ENCODE measurements around the gene COL23A1. TPM values are rescaled to one million over a fixed set of nuclear protein-coding genes. Genes with fewer than 3 reads are reported as not detected.

The COL23A1 gene
- total RNA-seq, 4 donors from 2014 or later: 7.9 to 20.4 (median 12.0) TPM

DNA sequence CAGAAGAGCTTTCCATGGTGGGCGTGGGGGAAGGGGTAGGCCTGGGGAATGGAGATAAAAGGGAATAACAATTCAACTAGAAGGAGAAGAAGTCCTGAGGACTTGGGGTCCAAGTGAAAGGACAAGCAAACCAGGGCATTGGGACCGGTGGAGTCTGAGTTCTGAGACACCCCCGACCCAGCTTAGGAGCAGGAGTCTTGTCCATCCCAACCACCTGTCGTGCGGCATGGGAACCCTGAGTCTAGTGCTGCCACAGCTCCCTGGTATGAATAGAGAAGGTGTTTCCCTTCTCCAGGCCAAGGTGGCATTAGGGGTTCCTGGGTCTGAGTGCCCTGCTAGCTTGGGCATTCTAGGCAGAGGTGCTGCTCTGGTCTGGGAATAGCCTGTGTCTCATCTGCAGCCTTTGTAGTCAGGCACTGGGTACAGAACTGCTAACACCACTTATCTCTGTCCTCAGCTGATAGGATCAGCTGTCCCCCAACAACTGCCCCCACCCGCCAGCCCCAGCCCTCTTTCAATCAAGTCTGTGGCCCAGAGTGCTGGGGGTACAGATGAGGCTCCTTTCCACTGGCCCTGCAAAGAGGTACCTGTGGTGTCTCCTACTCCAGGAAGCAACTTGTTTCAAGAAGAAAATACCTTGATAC, 375.9 kb downstream of the COL23A1 start:
- peaks cover 0 to 6% (median 0%) of the 10 kb centered on the region in 4 donors for H3K4me1 ChIP-seq
- no peaks in the 10 kb centered on the region for H3K27me3 ChIP-seq
- H3K36me3 ChIP-seq: peaks cover 0 to 97% (median 25%) of the 10 kb centered on the region in 3 donors
- no peaks in the 10 kb centered on the region for H3K9me3 ChIP-seq
- no peak for DNase-seq (ENCODE audit: low spot score in 2 of 2)
- 87 to 93% methylated on average over 6 of the region's 6 CpGs for WGBS, 2 donors
- peak overlapping the region in 1 of 4 donors; percentile 31 for H3K27ac ChIP-seq
- TF ChIP-seq, protein P1, sequence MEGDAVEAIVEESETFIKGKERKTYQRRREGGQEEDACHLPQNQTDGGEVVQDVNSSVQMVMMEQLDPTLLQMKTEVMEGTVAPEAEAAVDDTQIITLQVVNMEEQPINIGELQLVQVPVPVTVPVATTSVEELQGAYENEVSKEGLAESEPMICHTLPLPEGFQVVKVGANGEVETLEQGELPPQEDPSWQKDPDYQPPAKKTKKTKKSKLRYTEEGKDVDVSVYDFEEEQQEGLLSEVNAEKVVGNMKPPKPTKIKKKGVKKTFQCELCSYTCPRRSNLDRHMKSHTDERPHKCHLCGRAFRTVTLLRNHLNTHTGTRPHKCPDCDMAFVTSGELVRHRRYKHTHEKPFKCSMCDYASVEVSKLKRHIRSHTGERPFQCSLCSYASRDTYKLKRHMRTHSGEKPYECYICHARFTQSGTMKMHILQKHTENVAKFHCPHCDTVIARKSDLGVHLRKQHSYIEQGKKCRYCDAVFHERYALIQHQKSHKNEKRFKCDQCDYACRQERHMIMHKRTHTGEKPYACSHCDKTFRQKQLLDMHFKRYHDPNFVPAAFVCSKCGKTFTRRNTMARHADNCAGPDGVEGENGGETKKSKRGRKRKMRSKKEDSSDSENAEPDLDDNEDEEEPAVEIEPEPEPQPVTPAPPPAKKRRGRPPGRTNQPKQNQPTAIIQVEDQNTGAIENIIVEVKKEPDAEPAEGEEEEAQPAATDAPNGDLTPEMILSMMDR (IDR thresholded peaks at IDR 0.05): no peak
- TF ChIP-seq EP300 (IDR thresholded peaks at IDR 0.05) (no peak), POLR2A (IDR thresholded peaks at IDR 0.05) (no peak)
- H3K4me3 ChIP-seq: no peak overlapping the region

DNA sequence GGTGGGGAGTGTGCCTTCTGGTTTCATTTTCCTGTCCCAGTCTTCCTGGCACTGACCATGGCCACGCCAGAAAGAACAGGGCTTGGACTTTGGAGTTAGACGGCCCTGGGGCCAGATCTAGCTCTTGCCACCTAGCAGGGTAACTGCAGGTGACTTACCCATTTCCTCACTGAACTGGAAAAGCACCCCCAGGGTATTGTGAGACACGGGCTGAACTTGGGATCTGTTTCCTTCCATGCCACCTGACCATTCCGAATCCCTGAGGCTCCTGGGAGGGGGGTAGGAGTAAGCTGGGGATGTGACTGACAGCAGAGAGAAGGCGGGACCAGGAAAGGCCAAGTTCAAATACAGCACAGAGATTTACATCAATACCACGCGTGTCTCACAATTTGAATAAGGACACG, 376.4 kb downstream of the COL23A1 start:
- Histone ChIP-seq H3K36me3 (peaks cover 0 to 99% (median 30%) of the 10 kb centered on the region in 3 donors), H3K4me3 (no peak overlapping the region), H3K4me1 (peaks cover 0 to 7% (median 0%) of the 10 kb centered on the region in 4 donors), H3K9me3 (no peaks in the 10 kb centered on the region), H3K27me3 (no peaks in the 10 kb centered on the region), H3K27ac (peak overlapping the region in 1 of 4 donors; percentile 31)
- no peak for DNase-seq (ENCODE audit: low spot score in 2 of 2)
- WGBS, 2 donors: 60 to 67% methylated on average over 8 of the region's 8 CpGs
- no peak for TF ChIP-seq POLR2A (IDR thresholded peaks at IDR 0.05)
- TF ChIP-seq, protein P1 (IDR thresholded peaks at IDR 0.05): no peak
- TF ChIP-seq EP300 (IDR thresholded peaks at IDR 0.05): no peak

DNA sequence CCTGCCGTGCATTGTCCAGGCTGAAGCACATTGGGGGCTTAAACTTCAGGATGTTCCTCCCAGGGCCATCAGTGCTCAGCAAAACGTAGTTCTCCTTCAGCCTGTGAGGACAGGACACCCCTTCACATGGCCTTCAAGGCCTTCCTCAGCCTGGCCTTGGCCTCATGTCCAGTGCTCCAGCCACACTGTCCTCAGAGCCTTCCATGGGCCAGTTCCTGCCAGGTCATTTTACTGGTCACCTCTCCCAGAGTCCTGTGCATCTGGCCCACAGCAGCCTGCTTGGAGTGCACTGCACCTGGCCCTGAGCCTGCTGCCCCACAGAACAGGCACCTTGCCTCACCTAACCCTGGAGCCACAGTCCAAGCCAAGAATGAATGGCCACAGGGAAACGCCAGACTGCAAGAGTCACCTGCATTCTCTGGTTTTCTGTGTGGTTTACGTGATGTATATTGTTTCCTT, 377.2 kb downstream of the COL23A1 start:
- 78 to 84% methylated on average over 4 of the region's 4 CpGs for WGBS, 2 donors
- no peak for DNase-seq (ENCODE audit: low spot score in 2 of 2)
- Histone ChIP-seq H3K4me3 (no peak overlapping the region), H3K27ac (no peak overlapping the region), H3K36me3 (peaks cover 0 to 99% (median 35%) of the 10 kb centered on the region in 3 donors), H3K27me3 (no peaks in the 10 kb centered on the region), H3K4me1 (peaks cover 0 to 14% (median 0%) of the 10 kb centered on the region in 4 donors), H3K9me3 (no peaks in the 10 kb centered on the region)
- TF ChIP-seq EP300 (IDR thresholded peaks at IDR 0.05) (no peak), POLR2A (IDR thresholded peaks at IDR 0.05) (no peak)
- TF ChIP-seq, protein P1 (IDR thresholded peaks at IDR 0.05): no peak

DNA sequence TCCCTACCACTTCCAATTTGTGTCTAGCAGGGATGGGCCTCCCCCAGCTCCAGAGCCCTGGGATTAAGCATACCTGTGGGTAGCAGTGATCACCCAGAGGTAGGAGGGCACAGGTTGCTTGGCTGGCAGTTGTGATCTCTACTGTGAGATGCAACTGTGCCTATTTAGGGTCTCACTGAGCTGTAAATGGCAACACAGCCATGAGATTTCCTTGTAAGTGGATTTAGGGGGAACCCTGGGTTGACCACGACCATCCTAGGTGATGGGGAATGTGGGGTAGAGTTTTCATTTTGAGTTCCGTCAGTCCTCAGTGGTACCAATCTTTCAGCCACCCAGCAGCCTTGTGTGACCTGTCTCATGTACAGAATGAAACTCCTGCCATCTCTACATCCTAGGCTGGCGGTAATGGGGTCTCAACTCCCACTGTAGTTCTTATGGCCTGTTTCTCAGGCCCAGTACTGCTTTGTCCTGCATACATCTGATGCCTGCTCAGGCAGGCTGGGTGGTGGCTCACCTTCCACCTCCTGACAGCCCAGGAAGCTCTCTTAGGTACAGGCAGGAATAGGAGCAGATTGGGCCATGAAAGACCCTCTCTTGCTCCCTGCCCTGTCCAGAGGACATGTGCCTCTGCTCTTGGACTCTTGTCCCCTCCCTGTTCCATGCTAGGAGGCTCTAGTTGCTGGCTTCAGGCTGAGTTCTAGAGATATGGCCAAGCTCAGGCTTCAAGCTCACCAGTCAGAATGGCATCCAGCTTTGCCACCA, 377.8 kb downstream of the COL23A1 start:
- no peaks in the 10 kb centered on the region for H3K9me3 ChIP-seq
- H3K27me3 ChIP-seq: no peaks in the 10 kb centered on the region
- DNase-seq (ENCODE audit: low spot score in 2 of 2): no peak
- H3K36me3 ChIP-seq: peaks cover 0 to 100% (median 39%) of the 10 kb centered on the region in 3 donors
- no peak overlapping the region for H3K27ac ChIP-seq
- TF ChIP-seq POLR2A (IDR thresholded peaks at IDR 0.05) (no peak), EP300 (IDR thresholded peaks at IDR 0.05) (no peak)
- TF ChIP-seq, protein P1 (IDR thresholded peaks at IDR 0.05): no peak
- 89 to 91% methylated on average over 3 of the region's 3 CpGs for WGBS, 2 donors
- H3K4me3 ChIP-seq: no peak overlapping the region
- peaks cover 0 to 20% (median under 1%) of the 10 kb centered on the region in 4 donors for H3K4me1 ChIP-seq

All from tibial nerve (tissue), 4 donors.